NOMO-1 treated with dmso at 0.1 percent for 144 hours (cell line): ENCODE measurements around the gene GRIPAP1.

ENCODE experiments used
- DNase-seq: peaks from one replicate; lab custom pipeline; 2025; ENCODE audit not compliant: unreplicated experiment; lab: John Stamatoyannopoulos, UW

The GRIPAP1 gene

DNA sequence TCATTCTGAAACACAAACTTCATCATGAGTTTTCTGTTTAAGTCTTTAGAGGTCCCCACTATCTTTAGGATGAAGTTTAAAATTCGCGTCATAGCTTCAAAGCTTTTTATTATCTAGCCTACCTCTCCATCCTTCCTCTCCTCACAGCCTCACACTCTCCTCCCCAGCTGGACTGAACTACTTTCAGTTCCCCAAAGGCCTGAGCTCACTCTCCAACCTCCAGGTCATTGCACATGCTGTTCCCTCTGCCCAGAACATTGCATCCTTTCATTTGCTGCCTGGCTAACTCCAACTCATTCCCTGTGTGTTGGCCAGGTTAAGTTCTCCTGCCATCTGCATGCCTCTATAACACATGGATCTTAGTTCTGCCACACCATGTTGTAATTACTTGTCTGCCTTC, 41.8 kb downstream of the GRIPAP1 start:
- peak; percentile 44 for DNase-seq

DNA sequence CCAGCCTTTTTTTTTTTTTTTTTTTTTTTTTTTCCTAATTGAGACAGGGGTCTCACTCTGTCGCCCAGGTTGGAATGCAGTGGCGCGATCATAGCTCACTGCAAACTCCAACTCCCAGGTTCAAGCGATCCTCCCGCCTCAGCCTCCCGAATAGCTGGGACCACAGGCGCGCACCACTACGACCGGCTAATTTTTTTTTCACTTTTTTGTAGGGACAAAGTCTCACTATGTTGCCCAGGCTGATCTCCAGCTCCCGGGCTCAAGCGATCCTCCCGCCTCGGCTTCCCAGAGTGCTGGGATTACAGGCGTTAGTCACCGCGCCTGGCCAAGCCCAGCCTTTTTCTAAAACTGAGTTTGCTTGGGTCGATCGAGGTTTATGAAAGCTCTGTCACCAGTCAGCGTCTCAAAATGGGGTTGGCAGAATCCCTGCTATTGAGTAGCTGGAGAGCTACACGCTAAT, 43.4 kb downstream of the GRIPAP1 start:
- no peak for DNase-seq

DNA sequence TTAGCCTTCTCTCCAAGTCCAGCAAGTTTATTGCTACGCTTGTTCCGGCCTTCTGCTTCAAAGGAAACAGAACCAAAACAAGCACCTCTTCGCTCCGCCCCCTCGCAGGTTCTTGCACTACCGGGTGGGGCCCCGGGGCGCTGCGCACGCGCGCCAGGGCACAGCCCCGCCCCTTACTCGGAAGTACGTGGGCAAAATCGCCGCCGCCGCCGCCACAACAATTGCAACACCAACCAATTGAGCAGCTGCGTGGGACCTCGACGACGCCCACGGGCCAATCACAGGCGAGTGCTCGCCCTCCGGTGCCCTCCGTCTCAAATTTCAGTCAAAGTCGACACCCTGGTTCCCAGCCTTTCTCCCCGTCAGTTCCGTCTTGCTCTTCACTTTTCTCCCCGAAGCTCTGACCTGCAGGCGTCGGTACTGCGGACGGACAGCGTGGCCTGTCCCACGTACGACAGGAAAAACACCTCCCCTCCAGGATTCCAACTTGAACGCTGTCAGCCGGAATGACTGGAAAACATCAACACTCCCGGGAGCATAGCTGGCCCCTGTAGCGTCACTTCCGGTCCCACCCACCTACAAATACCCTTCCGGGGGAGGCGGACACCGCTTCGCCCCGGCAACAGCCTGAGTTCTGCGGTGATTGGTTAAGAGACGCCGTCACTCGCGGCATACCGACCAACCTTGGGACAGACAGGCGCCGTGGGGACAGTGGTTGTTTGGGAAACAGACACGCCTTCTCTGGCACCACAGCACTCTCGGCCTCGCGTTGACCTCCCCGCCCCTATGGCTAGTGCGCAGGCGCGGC, 44.0 kb downstream of the GRIPAP1 start:
- peak; percentile 88 for DNase-seq

DNA sequence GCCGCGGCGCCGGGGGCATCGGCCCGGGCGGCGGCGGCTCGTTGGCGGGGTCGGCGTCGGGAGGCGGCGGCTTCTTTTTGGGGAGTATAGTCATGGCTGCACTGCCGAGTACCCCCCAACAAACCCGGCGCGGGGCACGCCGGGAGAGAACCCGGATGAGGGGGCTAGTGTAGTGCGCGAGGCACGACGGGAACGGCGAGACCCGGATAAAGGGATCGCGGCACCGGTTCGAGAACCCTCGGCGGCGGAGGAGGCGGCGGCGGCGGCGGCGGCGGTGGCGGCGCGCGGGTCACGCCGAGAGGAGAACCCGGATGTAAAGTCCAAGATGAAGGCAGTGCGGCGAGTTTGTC, 44.6 kb downstream of the GRIPAP1 start, which contains the start of gene OTUD5:
Gene OTUD5, minus strand, starts transcription at position 131 of the 350 bp plus-strand sequence. Its CDS starts 37 bp downstream, at position 94.
- DNase-seq = peak; percentile 35

DNA sequence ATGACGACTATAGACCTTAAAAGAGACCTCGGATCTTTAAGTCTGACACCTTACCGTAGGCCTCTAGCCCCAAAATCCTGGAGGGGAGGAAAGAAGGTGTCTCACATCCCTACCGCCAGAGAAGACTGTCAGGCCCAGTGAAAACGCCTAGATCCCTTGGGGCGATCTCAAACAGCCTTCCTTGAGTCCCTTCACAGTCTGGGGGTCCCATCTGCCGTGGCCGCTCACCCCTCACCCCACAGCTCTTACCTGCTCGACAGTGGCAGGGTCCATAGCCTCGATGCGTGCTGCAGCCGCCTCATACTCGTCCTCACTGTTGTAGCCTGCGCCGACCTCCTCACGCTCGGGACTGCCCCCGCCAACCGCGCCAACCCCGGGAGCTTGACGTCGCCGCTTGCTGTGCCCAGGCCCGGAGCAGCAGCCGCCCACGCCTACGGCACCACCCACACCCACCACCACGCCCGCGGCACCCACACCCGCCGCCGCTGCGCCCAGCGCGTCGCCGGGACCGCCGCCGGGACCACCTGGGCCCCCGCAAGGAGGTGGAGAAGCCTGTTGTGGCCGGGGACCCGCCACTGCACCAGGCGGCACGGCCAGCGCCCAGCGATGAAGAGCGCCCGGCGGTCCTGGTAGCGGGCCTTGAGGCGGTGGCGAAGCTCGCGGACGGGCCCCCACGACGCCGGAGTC, 45.2 kb downstream of the GRIPAP1 start:
- no peak for DNase-seq

DNA sequence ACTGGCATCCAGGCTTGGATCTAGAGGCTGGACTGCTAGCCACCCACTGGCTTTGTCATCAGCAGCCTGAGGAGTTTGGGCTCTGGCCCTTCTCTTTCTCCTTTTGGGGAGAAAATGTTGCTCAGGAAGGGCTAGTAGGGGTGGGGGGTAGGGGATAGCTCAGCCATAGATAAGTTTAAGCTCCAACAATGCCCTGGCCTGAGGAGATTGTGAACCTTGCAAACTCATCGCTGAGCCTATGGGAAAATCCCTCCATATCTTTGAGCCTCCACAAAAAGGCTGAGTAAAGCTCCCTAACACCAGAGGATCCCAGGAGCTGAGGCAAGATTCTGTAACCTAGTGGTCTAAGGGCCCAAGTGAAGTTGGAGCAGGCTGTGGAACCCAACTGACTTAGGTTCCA, 53.5 kb downstream of the GRIPAP1 start:
- no peak for DNase-seq

DNA sequence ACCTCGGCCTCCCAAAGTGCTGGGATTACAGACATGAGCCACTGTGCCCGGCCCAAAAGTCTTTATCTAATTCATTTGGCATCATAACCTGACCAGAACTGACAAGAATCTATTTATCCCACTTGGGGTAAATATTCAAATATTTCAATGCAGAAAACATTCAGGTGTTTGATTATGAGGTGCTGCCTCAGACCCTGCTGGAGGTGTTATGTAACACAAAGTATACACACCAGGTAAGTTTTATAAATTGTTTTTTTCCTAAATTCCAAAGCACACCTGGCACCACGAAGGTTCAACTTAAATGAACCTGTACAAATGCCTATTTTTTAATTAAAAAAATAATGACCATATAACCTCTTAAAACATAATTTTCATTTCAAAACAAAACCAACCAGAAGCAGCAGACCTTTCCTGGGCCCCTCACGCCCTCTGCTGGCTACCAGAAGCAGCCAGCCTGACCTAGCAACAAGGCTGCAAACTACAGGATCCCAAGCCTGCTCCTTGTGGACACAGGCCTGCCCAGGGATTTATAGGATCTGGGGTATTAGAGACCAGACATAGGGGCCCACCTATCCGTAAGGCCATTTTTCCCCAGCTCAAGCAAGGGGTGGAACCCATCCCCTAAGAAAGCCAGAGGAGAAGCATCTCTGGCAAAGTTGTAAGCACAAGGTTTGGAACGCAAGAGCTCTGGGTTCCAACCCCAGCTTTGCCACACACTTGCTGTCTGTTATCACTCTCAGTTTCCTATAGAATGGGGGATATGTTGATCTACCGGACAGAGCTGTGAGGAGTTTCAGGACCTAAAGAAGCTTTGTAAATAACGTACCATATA, 56.3 kb downstream of the GRIPAP1 start:
- DNase-seq = no peak

DNA sequence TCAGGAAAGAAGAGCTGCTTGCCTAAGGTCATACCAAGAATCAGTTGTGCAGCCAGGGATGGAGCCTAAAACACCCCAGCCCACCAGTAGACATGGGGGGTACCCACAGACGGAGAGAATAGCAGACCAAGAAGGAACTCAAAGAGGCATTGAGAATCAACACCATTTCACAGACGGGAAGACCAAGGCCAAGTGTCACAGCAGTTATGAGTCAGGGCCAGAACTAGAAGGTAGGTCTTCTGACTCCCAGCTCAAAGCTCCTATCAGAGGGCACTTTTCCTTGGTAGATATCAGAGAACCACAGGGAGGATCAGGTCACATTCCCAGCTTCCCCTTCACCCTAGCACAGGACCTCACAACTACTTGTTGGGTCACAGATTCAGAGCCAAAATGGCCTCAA, 59.2 kb downstream of the GRIPAP1 start:
- no peak for DNase-seq

DNA sequence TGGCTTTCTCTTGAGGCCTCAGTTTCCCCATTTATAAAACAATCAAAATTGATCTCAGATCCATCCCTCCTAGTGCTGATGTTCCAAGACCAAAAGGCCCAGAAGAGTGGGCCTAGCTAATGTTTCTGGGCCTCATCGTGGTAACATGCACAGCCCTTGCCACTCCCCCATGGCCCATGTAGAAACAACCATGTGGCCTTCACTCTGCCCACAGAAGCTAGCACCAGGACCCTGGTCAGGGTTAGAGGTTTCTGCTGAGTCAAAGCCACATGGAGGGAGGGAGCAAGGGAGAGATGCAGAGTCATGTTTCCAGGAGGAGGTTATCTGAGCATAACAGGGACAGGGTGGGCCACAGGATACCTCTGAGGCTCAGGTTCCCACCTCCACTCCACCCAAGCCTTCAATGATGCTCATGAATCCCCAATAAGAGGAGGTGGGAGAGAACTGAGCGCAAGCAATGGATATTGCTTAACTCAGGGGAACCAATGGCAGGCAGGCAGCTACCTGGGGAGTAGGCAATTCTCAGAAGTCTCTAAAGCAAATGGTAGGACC, 61.6 kb downstream of the GRIPAP1 start:
- DNase-seq = no peak

DNA sequence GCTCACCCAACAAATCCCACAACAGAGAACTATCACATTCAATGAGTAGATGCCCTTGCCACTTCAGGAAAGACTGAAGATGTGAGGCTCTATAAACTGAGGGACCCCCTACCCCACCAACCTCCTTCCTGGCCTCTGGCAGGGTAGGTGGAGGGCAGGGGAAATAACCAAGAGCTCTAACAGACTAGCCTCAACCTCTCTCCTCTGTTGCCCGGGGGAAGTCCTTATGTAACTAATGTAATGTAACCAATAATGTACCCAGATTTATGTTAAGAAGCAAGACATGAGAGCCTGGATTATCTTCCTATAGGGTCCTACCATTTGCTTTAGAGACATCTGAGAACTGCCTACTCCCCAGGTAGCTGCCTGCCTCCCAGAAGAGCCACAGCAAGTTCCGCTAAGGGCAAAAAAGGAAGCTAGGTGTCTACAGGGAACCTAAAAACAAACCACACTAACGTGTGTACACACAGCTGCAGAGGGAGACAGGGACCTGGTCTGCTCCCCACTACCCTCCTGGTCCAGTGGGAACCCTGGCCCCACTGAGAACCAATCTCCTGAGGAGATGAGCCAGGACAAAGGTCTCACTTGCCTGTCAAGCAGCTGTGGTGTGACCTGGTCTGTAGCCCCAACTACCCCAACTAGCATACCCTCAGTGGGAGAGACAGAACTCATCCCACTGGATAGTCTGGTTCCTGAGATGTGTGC, 62.4 kb downstream of the GRIPAP1 start:
- no peak for DNase-seq

DNA sequence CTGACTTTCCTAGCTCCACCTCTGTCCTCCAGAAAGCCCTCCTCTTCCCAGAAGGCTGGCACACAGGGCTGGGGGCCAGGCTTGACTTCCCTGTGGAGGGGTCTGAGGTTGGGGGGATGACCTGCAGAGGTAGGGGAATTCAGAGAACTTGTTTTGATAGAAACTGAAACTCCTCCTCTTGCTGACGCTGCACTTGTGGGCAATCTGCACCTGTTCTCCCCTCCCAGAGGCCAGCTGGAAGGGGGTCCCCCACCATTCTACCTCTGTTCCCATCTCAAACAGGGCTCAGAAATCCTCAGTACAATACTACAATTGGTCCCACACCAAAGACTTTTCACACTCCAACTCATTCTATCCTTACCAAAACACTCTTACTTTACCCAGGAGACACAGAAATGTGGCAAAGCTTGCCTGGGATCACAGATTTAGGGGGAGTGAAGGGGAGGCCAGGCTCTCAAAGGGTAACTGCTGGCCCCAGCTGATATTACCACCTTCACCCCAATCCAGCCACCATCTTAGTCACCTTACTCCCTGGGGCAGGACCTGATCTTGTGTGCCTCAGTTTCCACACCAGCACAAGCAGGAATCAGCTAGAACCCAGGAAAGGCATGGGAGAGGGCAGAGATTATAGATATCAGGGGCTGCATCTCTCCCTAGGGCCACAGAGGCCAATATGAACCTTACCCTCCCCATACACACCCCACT, 63.2 kb downstream of the GRIPAP1 start:
- DNase-seq = no peak

DNA sequence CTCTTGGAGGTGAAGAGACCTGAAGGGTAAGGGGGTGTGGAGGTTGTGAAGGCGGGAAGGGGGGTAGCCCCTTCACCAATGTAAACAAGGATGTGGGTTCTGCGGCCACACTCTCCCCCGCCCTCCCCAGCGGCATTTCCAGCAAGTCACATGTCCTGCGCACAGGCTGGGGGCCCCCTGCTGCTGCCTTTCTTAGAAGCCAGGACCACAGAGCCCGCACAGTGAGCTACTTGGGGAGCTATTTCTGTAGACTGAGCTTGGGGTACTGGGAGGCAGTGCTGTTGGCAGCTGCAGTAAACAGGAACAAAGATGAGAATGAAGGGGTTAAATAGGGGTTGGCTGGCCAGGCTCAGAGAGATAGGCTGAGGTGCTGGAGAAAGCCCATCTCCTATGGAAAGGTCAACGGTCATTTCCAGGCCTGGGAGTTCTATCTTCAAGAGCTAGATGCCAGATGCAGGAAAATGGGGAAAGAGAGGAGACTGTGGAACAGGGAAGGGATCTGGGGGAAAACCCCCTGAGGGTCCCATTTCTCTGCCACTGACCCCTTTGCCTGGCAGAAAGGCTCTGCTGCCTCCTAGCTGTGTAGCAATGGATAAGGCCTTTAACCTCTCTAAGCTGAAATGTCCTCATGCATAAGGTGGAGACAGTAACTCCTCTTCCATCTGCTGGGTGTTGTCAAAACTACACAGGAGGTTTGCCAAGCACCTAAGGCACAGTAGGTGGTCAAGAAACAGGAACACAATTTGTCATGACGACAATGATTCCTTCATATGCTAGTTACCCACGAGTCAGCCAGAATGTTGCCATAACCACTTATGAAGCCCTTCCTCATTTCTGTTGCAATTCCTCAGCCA, 64.8 kb downstream of the GRIPAP1 start:
- peak; percentile 40 for DNase-seq

DNA sequence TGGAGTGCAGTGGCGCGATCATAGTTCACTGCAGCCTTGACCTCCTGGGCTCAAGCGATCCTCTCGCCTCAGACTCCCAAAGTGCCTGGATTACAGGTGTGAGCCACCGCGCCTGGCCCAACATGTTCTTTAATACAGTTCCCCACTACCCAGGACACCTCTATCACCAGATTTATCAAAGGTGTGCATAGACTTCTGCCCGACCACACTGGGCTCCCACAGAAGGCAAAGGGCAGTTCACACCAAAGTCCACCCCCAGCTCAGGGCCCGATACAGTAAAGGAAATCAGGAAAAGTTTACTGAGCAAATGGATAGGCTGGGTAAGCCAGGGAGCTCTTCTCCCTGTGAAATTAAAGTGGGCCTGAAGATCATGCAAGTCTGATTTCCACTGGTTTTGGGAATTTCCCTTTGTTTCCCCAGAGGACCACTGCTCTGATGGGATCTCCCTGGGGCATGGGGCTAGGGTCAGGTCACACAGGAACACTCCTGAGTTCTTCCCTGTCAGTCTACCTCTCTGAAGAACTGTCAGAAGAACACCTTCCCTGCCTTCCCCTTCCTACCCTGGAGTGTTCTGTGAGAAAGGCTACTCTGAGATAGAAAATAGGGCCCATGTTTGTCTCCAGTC, 65.5 kb downstream of the GRIPAP1 start:
- no peak for DNase-seq

DNA sequence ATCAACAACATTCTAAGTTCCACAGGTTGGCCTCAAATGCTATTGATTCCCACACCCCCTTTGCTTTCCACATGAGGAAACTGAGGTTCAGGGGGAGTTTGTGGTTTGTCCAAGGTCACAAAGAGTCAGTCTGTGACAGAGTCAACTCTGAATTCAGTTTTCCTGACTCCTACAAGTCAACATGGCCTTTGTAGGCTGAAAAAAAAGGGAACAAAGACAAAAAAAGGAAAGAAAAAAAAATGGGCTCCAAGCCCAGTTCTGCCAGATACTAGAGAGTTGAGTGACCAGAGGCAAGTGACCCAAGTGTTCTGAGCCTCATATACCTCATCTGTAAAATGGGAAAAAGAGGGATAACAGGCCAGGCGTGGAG, 66.8 kb downstream of the GRIPAP1 start:
- DNase-seq = no peak

DNA sequence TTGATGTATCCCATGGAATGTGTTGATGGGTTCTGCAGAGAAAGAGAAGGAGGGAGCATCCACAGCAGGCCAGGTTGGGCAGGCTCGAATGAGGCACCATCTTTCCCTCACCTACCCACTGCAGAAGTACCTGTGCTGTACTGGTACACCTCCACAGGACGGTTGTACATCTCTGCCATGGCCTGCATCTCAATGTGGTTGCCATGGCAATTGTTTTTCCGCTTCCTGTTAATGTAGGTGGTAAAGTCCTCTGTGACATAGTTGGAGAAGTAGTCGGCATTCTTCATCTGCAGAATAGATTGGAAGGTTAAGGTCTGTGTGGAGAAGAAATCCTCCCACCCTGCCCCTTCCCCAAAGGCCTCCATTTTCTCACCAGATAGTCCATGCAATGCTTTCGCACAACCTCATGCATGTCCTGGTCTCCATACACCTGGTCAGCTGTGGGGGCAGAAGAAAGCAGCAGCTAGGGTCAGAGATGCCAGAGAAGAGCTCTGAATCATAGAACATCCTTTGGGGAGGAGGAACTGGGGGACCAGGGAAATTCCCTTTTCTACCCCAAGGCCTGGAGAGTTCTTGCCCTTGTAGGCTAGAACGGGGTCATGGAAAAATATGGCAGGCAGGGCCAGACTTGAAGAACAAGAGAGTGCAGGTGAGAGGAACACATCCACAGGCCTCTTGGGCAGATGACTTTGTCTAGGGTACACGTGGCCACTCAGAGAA, 67.3 kb downstream of the GRIPAP1 start:
- no peak for DNase-seq

DNA sequence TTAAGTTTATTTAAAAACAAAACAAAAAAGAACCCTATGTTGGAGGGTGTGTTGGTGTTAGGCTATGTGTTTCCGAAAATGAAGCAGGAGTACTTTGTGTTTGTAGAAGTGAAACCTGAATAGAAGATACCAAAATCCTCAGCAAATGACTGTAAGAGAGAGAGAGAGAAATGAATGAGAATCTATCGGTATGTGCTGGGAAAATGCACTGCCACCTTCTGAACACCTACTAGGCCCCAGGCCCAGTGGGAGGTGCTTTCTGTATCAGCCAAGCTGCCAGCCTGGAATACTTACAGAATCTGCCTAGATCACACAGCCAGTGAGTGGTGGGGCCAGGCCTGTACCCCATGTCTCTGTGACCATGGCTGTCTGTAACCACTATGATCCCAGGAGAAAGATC, 68.3 kb downstream of the GRIPAP1 start:
- no peak for DNase-seq

DNA sequence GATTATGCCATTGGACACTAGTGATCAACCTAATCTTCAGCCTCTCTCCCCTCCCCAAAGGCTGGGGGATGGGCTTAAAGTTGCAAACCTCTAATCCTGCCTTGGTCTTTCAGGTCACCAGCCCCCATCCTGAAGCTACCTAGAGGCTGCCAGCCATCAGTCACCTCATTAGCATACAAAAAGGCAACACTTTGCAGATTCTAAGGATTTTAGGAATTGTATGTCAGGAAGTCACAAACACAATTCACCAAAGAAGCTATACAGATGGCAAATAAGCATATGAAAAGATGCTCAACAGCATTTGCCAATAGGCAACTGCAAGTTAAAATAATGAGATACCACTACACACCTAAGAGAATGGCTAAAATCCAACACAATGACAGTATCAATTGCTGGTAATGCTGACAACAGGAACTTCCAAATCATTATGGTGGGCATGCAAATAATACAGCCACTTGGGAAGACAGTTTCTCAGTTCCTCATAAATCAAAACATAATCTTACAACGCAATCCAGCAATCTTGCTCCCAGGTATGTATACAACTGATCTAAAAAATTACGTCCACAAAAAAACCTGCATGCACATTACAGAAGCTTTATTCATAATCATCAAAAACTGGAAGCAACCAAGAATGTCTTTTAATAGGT, 74.2 kb downstream of the GRIPAP1 start:
- no peak for DNase-seq

DNA sequence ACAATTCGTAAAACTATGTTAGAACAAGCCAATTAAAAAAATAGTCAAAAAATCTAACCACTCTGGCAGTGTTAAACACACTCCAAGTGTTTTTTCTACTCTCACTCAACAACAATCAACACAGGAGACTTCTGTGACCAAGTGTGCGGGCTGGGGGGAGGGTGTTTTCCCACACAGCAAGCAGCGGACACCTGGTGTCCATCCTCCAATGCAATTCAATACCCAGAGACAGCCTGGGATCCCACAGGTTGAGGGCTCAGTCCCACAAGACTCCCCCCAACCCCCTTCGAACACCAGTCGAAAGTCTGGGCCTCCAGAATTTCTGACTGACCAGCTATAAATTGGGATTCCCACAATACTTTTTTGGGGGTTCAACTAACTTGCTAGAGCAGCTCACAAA, 74.9 kb downstream of the GRIPAP1 start:
- DNase-seq = no peak
